Left renal pelvis (tissue), 4 donors: ENCODE data around the gene CCDC92. TPM values are rescaled to one million over a fixed set of nuclear protein-coding genes. Genes with fewer than 3 reads are reported as not detected.

Experiments used
- DNase-seq, 4 donors: peaks; one replicate each; pipeline ENCODE4 v3.0.0-alpha.2; 2013; ENCODE audit warnings: low read depth in 4 of 4, low spot score in 3 of 4
- polyA plus RNA-seq, 4 donors: library from polyadenylated mRNA; unstranded; fragments of 120-200 nt; gene quantifications; one replicate each; pipeline ENCODE4 v1.2.1, GENCODE V29; 2013; ENCODE audit not compliant: insufficient read length in 4 of 4

CCDC92 gene
- polyA plus RNA-seq, 4 donors = 34.4 to 54.1 (median 42.7) TPM

- DNase-seq = no peak
Observed at GRCh38 chr12:123892853-123893252, 79.8 kb downstream of the CCDC92 start.

DNA sequence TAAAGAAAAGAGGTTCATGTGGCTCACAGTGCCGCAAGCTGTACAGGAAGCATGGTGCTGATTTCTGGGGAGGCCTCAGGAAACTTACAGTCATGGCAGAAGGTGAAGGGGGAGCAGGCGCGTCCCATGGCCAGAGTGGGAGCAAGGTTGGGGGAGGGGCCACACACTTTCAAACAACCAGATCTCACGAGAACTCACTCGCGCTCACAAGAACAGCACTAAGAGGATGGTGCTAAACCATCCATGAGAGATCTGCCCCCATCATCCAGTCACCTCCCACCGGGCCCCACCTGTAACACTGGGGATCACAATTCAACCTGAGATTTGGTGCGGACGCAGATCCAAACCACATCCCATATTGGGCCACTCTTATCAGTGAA is 80.5 kb downstream of the CCDC92 start:
- DNase-seq = no peak

DNA sequence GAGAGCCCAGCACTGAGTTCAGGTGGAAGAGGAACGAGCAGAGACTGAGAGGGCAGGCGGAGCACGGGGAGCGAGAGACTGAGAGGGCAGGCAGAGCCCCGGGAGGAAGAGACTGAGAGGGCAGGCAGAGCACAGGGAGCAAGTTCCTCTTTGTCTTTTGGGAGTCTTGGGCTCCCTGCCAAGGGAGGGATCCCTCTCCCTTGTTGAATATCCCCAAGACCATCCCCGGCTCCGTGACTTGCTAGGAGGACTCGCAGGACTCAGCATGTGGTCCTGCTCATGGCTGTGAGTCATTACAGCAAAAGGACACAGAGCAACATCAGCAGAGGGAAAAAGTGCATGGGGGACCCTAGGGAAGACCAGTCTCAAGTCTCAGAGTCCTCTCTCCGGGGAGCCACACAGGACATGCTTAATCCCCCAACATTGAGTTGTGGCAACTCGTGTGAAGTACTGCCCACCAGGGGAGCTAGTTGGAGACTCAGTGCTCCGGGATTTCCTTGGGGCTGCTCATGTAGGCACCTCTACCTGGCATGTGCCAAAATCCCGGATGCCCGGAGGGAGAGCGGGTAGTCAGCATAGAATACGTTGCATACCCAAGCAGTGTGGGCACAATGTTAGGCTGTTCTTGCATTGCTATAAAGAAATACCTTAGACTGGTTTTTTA is 81.0 kb downstream of the CCDC92 start:
- no peak for DNase-seq

GRCh38 chr12:123891011-123891410 is 81.6 kb downstream of the CCDC92 start:
- no peak for DNase-seq

DNA sequence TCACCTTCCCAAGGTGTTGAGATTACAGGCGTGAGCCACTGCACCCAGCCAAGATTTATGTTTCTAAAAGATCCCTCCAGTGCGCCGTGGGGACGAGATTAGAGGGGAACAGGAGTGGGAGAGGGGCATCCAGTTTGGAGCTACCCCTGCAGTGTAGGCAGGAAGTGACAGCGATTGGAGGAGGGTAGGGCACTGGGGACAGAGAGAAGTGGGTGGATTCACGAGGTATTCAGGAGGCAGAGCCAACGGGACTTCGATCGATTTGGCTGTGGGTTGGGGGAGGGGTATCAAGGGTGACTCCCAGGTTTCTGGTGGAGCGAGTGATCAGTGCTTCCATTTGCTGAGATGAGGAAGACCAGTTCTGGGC is 82.1 kb downstream of the CCDC92 start:
- no peak for DNase-seq

DNA sequence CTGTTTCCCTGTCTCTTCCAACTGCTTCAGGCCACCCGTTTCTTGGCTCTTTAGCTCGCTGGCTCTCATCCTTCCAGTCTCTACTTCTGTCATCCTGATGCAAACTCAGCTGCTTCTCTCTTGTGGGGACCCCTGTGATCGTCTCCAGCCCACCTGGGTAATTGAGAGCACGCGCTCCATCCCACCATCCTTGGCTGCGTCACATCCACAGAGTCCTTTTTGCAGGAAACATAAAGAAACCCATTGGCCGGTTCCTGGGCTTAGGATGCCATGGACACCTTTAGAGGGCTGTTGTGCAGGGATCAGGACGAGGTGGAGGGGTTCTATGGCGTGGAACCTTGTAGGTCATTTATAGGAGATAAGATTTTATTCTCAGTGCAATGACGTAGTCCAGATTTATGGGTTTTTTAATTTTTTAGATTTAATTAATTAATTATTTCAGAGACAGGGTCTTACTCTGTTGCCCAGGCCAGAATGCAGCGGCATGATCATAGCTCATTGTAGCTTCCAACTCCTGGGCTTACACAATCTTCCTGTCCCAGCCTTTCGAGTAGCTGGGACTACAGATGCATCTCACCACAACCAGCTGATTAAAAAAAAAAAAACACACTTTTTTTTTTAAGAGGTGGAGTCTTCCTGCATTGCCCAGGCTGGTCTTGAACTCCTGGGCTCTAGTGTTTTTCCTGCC is 82.6 kb downstream of the CCDC92 start:
- DNase-seq = no peak

- DNase-seq = no peak
Observed at GRCh38 chr12:123888989-123889388, 83.6 kb downstream of the CCDC92 start.

DNA sequence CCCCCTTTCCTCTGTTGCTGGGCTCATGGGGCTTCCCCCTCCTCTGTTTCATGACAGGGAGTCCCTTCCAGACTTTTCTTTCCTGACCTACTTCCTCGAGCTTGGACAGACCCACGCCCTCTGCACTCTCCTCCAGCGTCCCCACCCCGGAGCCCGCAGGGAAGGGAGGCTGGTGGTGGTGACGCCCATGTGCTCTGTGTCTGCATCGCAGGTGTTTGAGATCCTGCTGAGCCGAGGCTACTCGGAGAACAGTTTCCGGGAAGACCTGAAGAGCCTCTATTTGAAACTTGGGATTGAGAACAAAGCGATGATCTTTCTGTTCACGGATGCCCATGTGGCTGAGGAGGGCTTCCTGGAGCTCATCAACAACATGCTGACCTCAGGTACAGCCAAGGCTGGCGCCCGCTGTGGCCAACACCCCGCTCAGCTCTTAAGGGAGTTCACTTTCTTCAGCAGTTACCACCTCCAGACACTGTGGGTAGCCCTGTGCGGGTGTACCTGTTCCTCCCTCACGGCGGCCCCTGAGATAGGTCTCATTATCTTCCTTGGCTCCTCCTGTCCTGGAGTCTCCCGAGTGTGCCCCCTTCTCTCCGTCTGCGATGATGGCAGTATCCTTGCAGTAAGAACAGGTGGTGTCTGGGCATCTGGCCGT is 85.6 kb downstream of the CCDC92 start:
- DNase-seq = no peak

DNA sequence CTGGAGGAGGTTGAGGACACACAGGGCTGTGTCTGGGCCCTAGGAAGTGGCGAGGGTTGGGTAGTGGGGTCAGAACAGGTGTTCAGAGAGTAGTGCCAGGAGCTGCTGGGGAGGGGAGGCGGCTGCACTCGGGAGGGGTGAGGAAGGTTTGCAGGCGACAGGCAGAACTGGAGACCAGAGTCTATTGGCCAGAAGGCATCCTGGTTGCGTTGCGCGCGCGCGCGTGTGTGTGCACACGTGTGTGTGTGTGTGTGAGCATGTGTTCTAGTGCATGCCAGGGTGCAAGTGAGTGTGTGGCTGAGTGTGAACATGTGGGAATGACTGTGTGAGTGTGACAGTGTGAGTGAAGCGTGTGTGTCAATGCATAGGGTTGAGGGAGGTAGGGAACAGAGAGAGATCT is 86.4 kb downstream of the CCDC92 start:
- no peak for DNase-seq

Other genes with a start within 250 kb of the CCDC92 start
- 1 to 10 TPM; 2.2 to 5.2 (median 4.3) TPM for gene DNAH10, start 210.5 kb downstream of the CCDC92 start, polyA plus RNA-seq
- gene ZNF664, start 384 bp upstream of the CCDC92 start, polyA plus RNA-seq = 100 to 1,000 TPM; 100 to 194 (median 176) TPM